Caco-2 (cell line): Measurements from ENCODE around the gene KMT5C. TPM values are rescaled to one million over a fixed set of nuclear protein-coding genes. Genes with fewer than 3 reads are reported as not detected.
A peak's percentile ranks its signal among the peaks of the same experiment; 100 is the strongest.

Experiments used
- BruUV-seq: library from RNA; stranded (reverse); fragments of 400-500 nt; replicated peaks from 2 replicates; lab custom pipeline; 2021; lab: Mats Ljungman, UMichigan
- CTCF ChIA-PET: fragments of 300-600 bp; sonication (Branson Sonifier 250); formaldehyde crosslinking; loops from one replicate; lab custom pipeline; 2022; ENCODE audit warnings: antibody characterized with exemption; lab: Charles Lee
- POLR2A ChIA-PET: fragments of 300-600 bp; sonication (Branson Sonifier 250); formaldehyde crosslinking; loops from one replicate; lab custom pipeline; 2022; ENCODE audit warnings: antibody characterized with exemption; lab: Charles Lee
- DNase-seq, 2 experiments: peaks; one replicate each; pipeline versions ENCODE4 v3.0.0 to v3.0.0-alpha.2; 2020 to 2022
- H3K27me3 ChIP-seq: replicated peaks from 2 replicates; pipeline ENCODE4 v1.6.0; 2011; ENCODE audit warnings: low read length; ENCODE audit not compliant: control insufficient read depth, insufficient read depth
- H3K36me3 ChIP-seq: 2 replicates; pipeline ENCODE4 v1.5.1; 2011; ENCODE audit warnings: low read length; ENCODE audit not compliant: control insufficient read depth, insufficient read depth
- H3K4me1 ChIP-seq: fragments of 250-450 bp; sonication (Bioruptor Pico); 2 replicates; pipeline ENCODE4 v1.5.1; 2020; ENCODE audit warnings: mild to moderate bottlenecking
- H3K4me3 ChIP-seq: 2 replicates; pipeline ENCODE4 v1.5.1; 2011; ENCODE audit warnings: low read depth, mild to moderate bottlenecking, control low read depth, low read length
- H3K9me3 ChIP-seq: fragments of 250-450 bp; sonication (Bioruptor Pico); 2 replicates; pipeline ENCODE4 v1.5.1; 2020; ENCODE audit warnings: mild to moderate bottlenecking, moderate library complexity
- H3K27ac Mint-ChIP-seq: one replicate; pipeline ENCODE4 v1.8.0; 2022; ENCODE audit warnings: mixed read lengths; ENCODE audit not compliant: unreplicated experiment
- H3K27me3 Mint-ChIP-seq: one replicate; pipeline ENCODE4 v1.8.0; 2022; ENCODE audit warnings: mixed read lengths; ENCODE audit not compliant: insufficient read depth, unreplicated experiment
- H3K36me3 Mint-ChIP-seq: one replicate; pipeline ENCODE4 v1.8.0; 2022; ENCODE audit warnings: mild to moderate bottlenecking, mixed read lengths; ENCODE audit not compliant: insufficient read depth, unreplicated experiment
- H3K4me1 Mint-ChIP-seq: one replicate; pipeline ENCODE4 v1.8.0; 2022; ENCODE audit warnings: low read depth, mixed read lengths; ENCODE audit not compliant: unreplicated experiment
- H3K4me3 Mint-ChIP-seq: one replicate; pipeline ENCODE4 v1.8.0; 2022; ENCODE audit warnings: mild to moderate bottlenecking, moderate library complexity, mixed read lengths; ENCODE audit not compliant: unreplicated experiment
- H3K9me3 Mint-ChIP-seq: one replicate; pipeline ENCODE4 v1.8.0; 2022; ENCODE audit warnings: mixed read lengths; ENCODE audit not compliant: unreplicated experiment
- intact Hi-C: fragments of 100-400 bp; cut with micrococcal nuclease; formaldehyde crosslinking; loops from one replicate; pipeline ENCODE4 v1.10.0; 2022; ENCODE audit not compliant: unreplicated experiment
- total RNA-seq: library from RNA; stranded (reverse); gene quantifications from 2 replicates; pipeline ENCODE4 v1.2.3, GENCODE V29; 2022
- TF ChIP-seq, protein P1 (sequence below), 2 experiments: fragments of 200-600 bp in 1 of 2; IDR thresholded peaks; 1 replicate in 1 of 2; 2 replicates in 1 of 2; pipeline versions ENCODE4 v1.5.1 to v1.8.0; 2011 to 2022; ENCODE audit warnings: antibody characterized with exemption in 1 of 2, control low read depth in 1 of 2, inconsistent platforms in 1 of 2, low read depth in 1 of 2, low read length in 1 of 2, mild to moderate bottlenecking in 1 of 2, moderate library complexity in 1 of 2; ENCODE audit not compliant: insufficient read depth in 1 of 2, severe bottlenecking in 1 of 2, unreplicated experiment in 1 of 2

Gene KMT5C
- total RNA-seq, 1 experiment from 2014 or later = 26.3 TPM

GRCh38 chr19:55391191-55391670, 51.6 kb downstream of the KMT5C start:
- H3K4me1 Mint-ChIP-seq = peaks cover 7% of the 10 kb centered on the region
- intact Hi-C loops = no loop called here
- Histone ChIP-seq H3K36me3 (peaks cover 18% of the 10 kb centered on the region), H3K27me3 (no peaks in the 10 kb centered on the region), H3K4me3 (no peak overlapping the region), H3K9me3 (no peaks in the 10 kb centered on the region), H3K4me1 (peaks cover 18% of the 10 kb centered on the region)
- no peaks in the 10 kb centered on the region for H3K27me3 Mint-ChIP-seq
- ChIA-PET CTCF (no interaction called here), POLR2A (no interaction called here)
- no peak for DNase-seq
- peaks cover 59% of the 10 kb centered on the region for H3K36me3 Mint-ChIP-seq
- peak overlapping the region; percentile 51 for H3K27ac Mint-ChIP-seq
- no TSS peak for BruUV-seq
- H3K4me3 Mint-ChIP-seq = no peak overlapping the region
- no peaks in the 10 kb centered on the region for H3K9me3 Mint-ChIP-seq
- TF ChIP-seq, protein P1, sequence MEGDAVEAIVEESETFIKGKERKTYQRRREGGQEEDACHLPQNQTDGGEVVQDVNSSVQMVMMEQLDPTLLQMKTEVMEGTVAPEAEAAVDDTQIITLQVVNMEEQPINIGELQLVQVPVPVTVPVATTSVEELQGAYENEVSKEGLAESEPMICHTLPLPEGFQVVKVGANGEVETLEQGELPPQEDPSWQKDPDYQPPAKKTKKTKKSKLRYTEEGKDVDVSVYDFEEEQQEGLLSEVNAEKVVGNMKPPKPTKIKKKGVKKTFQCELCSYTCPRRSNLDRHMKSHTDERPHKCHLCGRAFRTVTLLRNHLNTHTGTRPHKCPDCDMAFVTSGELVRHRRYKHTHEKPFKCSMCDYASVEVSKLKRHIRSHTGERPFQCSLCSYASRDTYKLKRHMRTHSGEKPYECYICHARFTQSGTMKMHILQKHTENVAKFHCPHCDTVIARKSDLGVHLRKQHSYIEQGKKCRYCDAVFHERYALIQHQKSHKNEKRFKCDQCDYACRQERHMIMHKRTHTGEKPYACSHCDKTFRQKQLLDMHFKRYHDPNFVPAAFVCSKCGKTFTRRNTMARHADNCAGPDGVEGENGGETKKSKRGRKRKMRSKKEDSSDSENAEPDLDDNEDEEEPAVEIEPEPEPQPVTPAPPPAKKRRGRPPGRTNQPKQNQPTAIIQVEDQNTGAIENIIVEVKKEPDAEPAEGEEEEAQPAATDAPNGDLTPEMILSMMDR (IDR thresholded peaks at IDR 0.05; ENCODE audit: insufficient read depth in 1 of 2, low read depth in 1 of 2, low read length in 1 of 2, severe bottlenecking in 1 of 2, unreplicated experiment in 1 of 2) = no peak

- Mint-ChIP-seq H3K36me3 (peaks cover 52% of the 10 kb centered on the region), H3K9me3 (no peaks in the 10 kb centered on the region), H3K27me3 (no peaks in the 10 kb centered on the region), H3K27ac (no peak overlapping the region), H3K4me3 (no peak overlapping the region), H3K4me1 (peaks cover 2% of the 10 kb centered on the region)
- BruUV-seq = no TSS peak
- intact Hi-C loops = no loop called here
- TF ChIP-seq, protein P1 (IDR thresholded peaks at IDR 0.05; ENCODE audit: insufficient read depth in 1 of 2, low read depth in 1 of 2, low read length in 1 of 2, severe bottlenecking in 1 of 2, unreplicated experiment in 1 of 2) = no peak
- no peak for DNase-seq
- Histone ChIP-seq H3K4me3 (no peak overlapping the region), H3K27me3 (no peaks in the 10 kb centered on the region), H3K4me1 (peaks cover 17% of the 10 kb centered on the region), H3K9me3 (no peaks in the 10 kb centered on the region), H3K36me3 (peaks cover 18% of the 10 kb centered on the region)
- POLR2A ChIA-PET = no interaction called here
- CTCF ChIA-PET = no interaction called here
Observed at GRCh38 chr19:55391702-55392615, 52.3 kb downstream of the KMT5C start.

GRCh38 chr19:55392820-55393761, 53.4 kb downstream of the KMT5C start:
- intact Hi-C loops = no loop called here
- peaks cover 6% of the 10 kb centered on the region for H3K4me1 ChIP-seq
- BruUV-seq = no TSS peak
- peaks cover 51% of the 10 kb centered on the region for H3K36me3 Mint-ChIP-seq
- H3K36me3 ChIP-seq = peaks cover 9% of the 10 kb centered on the region
- H3K4me3 Mint-ChIP-seq = no peak overlapping the region
- DNase-seq = no peak
- H3K4me1 Mint-ChIP-seq = no peaks in the 10 kb centered on the region
- no peak overlapping the region for H3K4me3 ChIP-seq
- H3K27ac Mint-ChIP-seq = no peak overlapping the region
- TF ChIP-seq, protein P1 (IDR thresholded peaks at IDR 0.05; ENCODE audit: insufficient read depth in 1 of 2, low read depth in 1 of 2, low read length in 1 of 2, severe bottlenecking in 1 of 2, unreplicated experiment in 1 of 2) = no peak
- no peaks in the 10 kb centered on the region for H3K9me3 ChIP-seq
- H3K27me3 ChIP-seq = no peaks in the 10 kb centered on the region
- CTCF ChIA-PET = interaction anchor here (0.6 to 1.3 kb wide), 3 partner anchors 8 to 142 kb away, joined by 4 to 6 read pairs (median 5); no protein-coding TSS in a partner anchor
- H3K9me3 Mint-ChIP-seq = no peaks in the 10 kb centered on the region
- POLR2A ChIA-PET = interaction anchor here (1.7 kb wide), 1 partner anchor 8 kb away, joined by 4 read pairs; the partner anchor contains the start of gene TMEM238
- H3K27me3 Mint-ChIP-seq = no peaks in the 10 kb centered on the region
